Hepatocyte (in vitro differentiated cells): ENCODE data around the gene SNX10.

Source experiments
- CTCF ChIP-seq: fragments of 200-600 bp; sonication (generic); IDR thresholded peaks from 2 replicates; pipeline ENCODE4 v1.5.1; 2016; ENCODE audit warnings: antibody characterized with exemption, mild to moderate bottlenecking; ENCODE audit not compliant: poor library complexity
- EZH2phosphoT487 ChIP-seq: fragments of 200-600 bp; sonication (generic); IDR thresholded peaks from one replicate; pipeline ENCODE4 v1.6.1; 2018; ENCODE audit warnings: antibody characterized with exemption, mild to moderate bottlenecking, low read depth, moderate library complexity; ENCODE audit not compliant: unreplicated experiment, severe bottlenecking

GRCh38 chr7:26374647-26375373 is 83.1 kb downstream of the SNX10 start:
- TF ChIP-seq CTCF (no peak), EZH2phosphoT487 (no peak)
